Stimulated activated CD8-positive, alpha-beta memory T cell treated with anti-CD3 and anti-CD28 coated beads, Interleukin-4, amount 100 ng/mL, for 1 hour (primary cell): ENCODE data around the gene XCL1.
"Not testable (repeated sequence)": the region's sequence is repeated elsewhere in the genome, so short reads cannot be mapped to it uniquely, and the experiment has no call there.

Experiments
- DNase-seq, 2 donors: peaks; one replicate each; pipeline ENCODE4 v3.0.0-alpha.2; 2020; ENCODE audit warnings: low read depth in 2 of 2, low spot score in 1 of 2

Gene XCL1

GRCh38 chr1:168576245-168576688, at the start of gene XCL1:
Gene XCL1 (plus strand): TSS chr1:168576605. CDS start chr1:168576638, 33 bp downstream.
- not testable (repeated sequence) for DNase-seq

GRCh38 chr1:168529518-168529917, 46.9 kb upstream of the XCL1 start:
- DNase-seq = no peak

- no peak for DNase-seq
Measured at GRCh38 chr1:168531615-168532345, 44.6 kb upstream of the XCL1 start.

- no peak for DNase-seq
Measured at GRCh38 chr1:168535536-168535935, 40.9 kb upstream of the XCL1 start.

DNA sequence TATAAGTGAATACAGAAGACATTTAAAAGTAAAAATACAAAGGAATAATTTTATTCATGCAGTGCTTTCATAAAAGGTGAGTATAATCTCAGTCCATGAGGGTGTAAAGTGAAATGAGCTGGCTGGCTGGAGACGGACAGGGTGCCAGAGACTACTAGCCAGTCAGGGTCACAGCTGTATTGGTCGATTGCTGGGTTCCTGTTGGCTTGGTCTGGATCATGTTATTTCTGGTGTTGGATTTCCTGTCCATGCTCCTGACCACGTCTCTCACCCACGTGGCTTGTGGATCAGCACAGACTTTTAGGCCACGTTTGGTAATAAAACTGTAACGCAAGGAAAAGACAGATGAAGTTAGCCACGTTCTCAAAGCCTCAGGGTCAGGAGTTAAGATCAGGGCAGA, 35.6 kb upstream of the XCL1 start:
- not testable (repeated sequence) for DNase-seq

- not testable (repeated sequence) for DNase-seq
Measured at GRCh38 chr1:168542978-168543377, 33.4 kb upstream of the XCL1 start.

GRCh38 chr1:168543840-168544498, 32.4 kb upstream of the XCL1 start, which contains the start of gene XCL2:
Gene XCL2 (minus strand): TSS chr1:168543997. CDS start chr1:168543964, 33 bp downstream.
- not testable (repeated sequence) for DNase-seq

DNA sequence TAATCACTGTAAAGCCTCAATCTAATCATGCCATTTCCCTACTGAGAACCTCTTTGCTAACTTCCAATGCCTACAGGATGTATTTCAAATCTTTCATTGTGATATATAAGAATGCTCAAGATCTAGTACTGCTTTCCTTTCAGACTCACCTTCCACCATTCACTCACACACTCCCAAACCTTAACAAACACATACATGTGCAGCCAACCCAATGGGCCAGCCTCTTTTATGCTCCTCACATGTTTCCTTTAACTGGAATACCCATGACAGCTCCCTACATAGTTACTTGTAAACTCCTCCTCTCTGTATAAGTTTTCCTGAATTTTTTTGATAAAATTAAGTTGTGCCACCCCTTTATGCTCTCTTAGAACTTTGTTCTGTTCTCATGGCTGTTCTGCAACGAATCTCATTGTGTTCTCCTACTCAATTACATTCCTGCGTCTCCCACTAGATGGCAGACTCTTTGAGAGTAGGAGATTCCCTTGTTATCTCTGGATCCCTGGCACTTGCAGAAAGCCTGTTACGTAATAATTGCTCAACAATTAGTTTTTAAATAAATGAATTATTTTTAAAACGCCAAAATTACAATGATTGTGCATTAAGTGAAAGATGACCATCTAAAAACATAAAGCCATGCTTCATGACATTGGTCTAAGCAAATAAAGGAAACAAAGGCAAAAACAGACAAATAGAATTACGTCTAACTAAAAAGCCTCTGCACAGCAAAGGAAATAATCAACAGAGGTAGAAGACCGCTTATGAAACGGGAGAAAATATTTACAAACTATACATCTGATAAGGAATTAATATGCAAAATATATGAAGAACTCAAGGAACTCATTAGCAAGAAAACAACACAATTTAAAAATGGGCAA, 30.5 kb upstream of the XCL1 start:
- DNase-seq = not testable (repeated sequence)

- not testable (repeated sequence) for DNase-seq
Measured at GRCh38 chr1:168546553-168546895, 29.9 kb upstream of the XCL1 start.

DNA sequence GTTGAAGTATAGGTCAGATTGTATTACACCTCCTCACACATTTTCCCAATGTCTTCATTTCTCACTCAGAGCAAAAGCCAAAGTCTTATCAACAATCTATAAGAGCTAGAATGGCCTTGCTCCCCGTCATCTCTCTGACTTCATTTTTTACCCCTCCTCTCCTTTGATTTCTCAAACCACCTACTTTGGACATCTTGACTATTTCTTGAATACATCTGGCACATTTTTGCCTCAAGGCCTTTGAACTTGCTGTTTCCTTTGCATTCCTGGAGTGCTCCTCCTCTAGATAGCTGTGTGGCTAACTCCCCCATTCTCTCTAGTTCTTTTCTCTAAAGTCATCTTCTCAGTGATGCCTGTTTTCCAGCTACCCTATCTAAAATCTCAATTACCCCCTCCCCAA, 25.4 kb upstream of the XCL1 start:
- DNase-seq = no peak

DNA sequence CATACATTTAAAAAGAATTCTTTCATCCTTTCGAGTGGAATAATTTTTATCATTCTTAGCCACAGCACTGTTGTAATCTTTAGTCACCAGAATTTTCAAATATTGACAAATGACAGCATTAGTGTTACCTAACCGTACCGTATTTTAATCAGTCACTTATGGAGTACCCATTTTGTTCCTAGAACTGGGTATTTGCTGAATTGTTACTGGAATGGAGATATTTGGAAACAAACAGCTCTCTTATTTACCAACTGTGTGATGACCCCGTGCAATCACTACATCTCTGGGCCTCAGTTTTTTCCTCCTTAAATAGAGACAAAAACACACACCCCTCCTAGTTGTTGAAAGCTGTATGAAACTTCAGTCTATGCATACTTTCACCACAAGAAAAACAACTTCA, 24.7 kb upstream of the XCL1 start:
- no peak for DNase-seq

- DNase-seq = no peak
Measured at GRCh38 chr1:168552961-168553360, 23.4 kb upstream of the XCL1 start.

- no peak for DNase-seq
Measured at GRCh38 chr1:168553680-168554553, 22.5 kb upstream of the XCL1 start.

GRCh38 chr1:168554603-168555483, 21.6 kb upstream of the XCL1 start:
- no peak for DNase-seq

GRCh38 chr1:168555508-168556046, 20.8 kb upstream of the XCL1 start:
- DNase-seq = no peak

GRCh38 chr1:168556647-168557046, 19.8 kb upstream of the XCL1 start:
- no peak for DNase-seq

DNA sequence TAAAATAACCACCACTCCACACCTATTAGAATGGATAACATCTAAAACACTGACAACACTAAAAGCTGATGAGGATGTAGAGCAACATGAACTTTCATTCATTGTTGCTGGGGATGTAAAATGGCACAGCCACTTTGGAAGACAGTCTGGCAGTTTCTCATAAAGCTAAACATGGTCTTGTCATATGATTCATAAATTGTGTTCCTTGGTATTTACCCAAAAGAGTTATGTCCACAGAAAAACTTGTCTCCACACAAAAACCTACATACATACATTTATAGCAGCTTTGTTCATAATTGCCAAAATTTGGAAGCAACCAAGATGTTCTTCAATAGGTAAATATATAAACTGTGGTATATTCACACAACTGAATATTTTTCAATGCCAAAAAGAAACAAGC, 16.0 kb upstream of the XCL1 start:
- DNase-seq = no peak

GRCh38 chr1:168561989-168562388, 14.4 kb upstream of the XCL1 start:
- DNase-seq = no peak

DNA sequence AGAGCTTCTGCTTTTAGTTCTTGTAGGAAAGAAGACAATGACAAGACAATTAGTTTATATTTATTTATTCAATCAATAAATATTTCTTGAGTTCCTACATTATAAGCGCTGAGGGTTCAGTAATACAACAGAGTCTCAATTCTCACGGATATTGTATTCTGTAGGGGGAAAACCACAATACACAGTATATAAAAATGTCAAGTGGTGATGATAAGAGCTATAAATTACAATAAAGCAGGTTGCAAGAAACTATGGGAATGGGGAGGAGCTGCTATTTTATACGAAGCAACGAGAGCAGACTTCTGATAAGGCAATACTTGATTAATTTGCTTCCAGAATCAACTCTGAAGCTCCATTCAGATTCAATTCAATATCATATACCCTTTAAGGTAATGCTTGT, 10.6 kb upstream of the XCL1 start:
- no peak for DNase-seq
